Adrenal gland (tissue), 5 donors: Measurements from ENCODE around the gene CMIP.

ENCODE experiments used
- CTCF ChIP-seq, 6 experiments: fragments of 450-650 bp in 4 of 6; fragments of 200-600 bp in 2 of 6; sonication (generic) in 1 of 6; IDR thresholded peaks; 1 replicate in 5 of 6; 2 replicates in 1 of 6; pipeline versions ENCODE4 v1.5.1 to v1.8.0; 2016 to 2021; ENCODE audit warnings: antibody characterized with exemption in 6 of 6, mild to moderate bottlenecking in 2 of 6, moderate library complexity in 1 of 6
- POLR2A ChIP-seq, 2 donors: fragments of 450-650 bp; IDR thresholded peaks; one replicate each; pipeline ENCODE4 v1.6.1; 2017; ENCODE audit warnings: antibody characterized with exemption in 2 of 2, mild to moderate bottlenecking in 2 of 2, moderate library complexity in 1 of 2
- donor health status: DM: no; HTN: no; CAD: no.

GRCh38 chr16:81632392-81633146 is 188.0 kb downstream of the CMIP start:
- TF ChIP-seq CTCF (IDR thresholded peaks at IDR 0.05) (no peak), POLR2A (IDR thresholded peaks at IDR 0.05) (peak in 1 of 2 donors; percentile 18)
